Aortic smooth muscle cell (primary cell): ENCODE measurements around the gene MITF. TPM values are rescaled to one million over a fixed set of nuclear protein-coding genes. Genes with fewer than 3 reads are reported as not detected.

Experiments
- total RNA-seq: library from RNA; depleted of rRNA; stranded (reverse); fragments of >200 nt; gene quantifications from 2 replicates; pipeline ENCODE4 v1.2.3, GENCODE V29; 2014

The MITF gene
- 4.2 and 5.4 TPM in 2 replicates for total RNA-seq

DNA sequence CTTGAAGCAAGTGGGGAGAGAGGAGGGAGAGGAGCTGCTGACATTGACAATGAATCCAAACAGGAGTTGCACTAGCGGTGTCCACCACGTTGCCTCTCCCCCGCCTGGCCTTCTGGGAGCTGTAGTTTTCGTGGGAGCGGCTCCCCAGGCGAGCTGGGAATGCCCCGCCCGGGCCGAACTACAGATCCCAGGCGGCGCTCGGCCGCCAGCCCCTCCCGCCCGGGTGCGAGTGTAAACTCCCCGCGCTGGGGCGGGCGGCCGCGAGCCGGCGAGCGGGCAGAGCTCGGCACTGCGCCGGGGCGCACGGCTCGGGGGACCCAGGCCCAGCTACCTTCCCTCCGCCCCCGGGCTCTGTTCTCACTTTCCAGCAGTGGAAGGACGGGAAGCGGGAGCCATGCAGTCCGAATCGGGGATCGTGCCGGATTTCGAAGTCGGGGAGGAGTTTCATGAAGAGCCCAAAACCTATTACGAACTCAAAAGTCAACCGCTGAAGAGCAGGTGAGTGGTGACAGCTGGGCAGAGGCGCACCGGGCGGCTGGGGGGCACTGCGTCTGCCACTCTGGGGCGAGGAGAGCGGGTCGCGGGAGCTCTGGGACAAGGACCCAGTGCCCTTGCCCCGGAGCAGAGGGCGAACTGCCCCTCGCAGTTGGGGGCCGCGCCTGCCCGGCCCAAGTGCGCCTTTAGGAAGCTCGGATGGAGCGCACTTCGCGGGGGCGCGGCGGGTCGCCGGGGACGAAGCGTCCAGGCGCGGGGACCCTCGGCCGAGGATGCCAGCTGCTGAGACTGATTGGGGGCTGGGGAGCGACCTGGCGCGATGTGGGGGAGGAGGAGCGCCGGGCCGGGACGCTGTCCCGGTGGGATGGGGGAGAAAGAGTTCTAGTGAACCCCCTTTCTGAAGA lies at the start of gene MITF:
Gene MITF, plus strand, starts transcription at position 261 of the 899 bp plus-strand sequence. Its CDS starts 134 bp downstream, at position 395.

GRCh38 chr3:69999140-70000027 lies 260.1 kb downstream of the MITF start, which contains the start of gene SAMMSON:
Gene SAMMSON (plus strand): TSS chr3:69999733.

